ENCODE results near the gene CTXND1.

CTXND1 gene

GRCh38 chr15:80163897-80164296 lies 88.1 kb downstream of the CTXND1 start:
- WGBS, 2 experiments, result 90 to 96% methylated on average over 1 of the region's 1 CpG
- H3K4me1 ChIP-seq (ENCODE audit: control insufficient read depth, insufficient read depth, low read length), result no peaks in the 10 kb centered on the region
- no peaks in the 10 kb centered on the region for H3K36me3 ChIP-seq (ENCODE audit: control insufficient read depth, insufficient read depth, low read length)

DNA sequence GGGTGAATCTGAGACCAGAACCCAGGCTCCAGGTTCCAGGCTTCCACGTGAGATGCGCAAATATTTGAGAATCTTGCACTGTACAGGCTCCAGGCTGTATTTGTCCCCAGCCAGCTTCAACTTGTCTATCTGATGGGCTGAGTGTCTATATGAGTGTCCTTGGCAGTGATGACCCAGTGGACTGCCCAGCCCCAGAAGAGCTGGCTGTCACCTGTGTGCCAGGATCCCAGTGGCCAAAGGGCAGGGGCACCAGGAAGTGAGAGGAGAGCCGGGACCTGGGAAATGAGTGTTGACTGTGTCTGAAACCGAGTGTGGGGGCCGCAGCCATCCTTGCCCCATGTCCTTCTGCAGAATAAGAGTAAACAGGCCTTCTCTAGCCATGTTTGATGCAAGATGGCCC lies 88.8 kb downstream of the CTXND1 start:
- H3K9me3 ChIP-seq (ENCODE audit: control insufficient read depth, low read length), result no peaks in the 10 kb centered on the region
- H3K27me3 ChIP-seq (ENCODE audit: control insufficient read depth, insufficient read depth, low read length, poor library complexity, severe bottlenecking), result no peaks in the 10 kb centered on the region
- H3K4me1 ChIP-seq (ENCODE audit: control insufficient read depth, insufficient read depth, low read length), result no peaks in the 10 kb centered on the region
- no peak overlapping the region for H3K27ac ChIP-seq (ENCODE audit: insufficient read depth, low read depth, low read length, poor library complexity, severe bottlenecking)
- WGBS, 2 experiments, result 94 to 96% methylated on average over 5 of the region's 5 CpGs
- no peak overlapping the region for H3K4me3 ChIP-seq (ENCODE audit: insufficient read depth, low read depth, low read length)
- no peaks in the 10 kb centered on the region for H3K36me3 ChIP-seq (ENCODE audit: control insufficient read depth, insufficient read depth, low read length)

More at GRCh38 chr15:80163897-80164296, 88.1 kb downstream of the CTXND1 start:
- Histone ChIP-seq H3K9me3 (ENCODE audit: control insufficient read depth, low read length) (no peaks in the 10 kb centered on the region), H3K4me3 (ENCODE audit: insufficient read depth, low read depth, low read length) (no peak overlapping the region), H3K27me3 (ENCODE audit: control insufficient read depth, insufficient read depth, low read length, poor library complexity, severe bottlenecking) (no peaks in the 10 kb centered on the region), H3K27ac (ENCODE audit: insufficient read depth, low read depth, low read length, poor library complexity, severe bottlenecking) (no peak overlapping the region)

DNA sequence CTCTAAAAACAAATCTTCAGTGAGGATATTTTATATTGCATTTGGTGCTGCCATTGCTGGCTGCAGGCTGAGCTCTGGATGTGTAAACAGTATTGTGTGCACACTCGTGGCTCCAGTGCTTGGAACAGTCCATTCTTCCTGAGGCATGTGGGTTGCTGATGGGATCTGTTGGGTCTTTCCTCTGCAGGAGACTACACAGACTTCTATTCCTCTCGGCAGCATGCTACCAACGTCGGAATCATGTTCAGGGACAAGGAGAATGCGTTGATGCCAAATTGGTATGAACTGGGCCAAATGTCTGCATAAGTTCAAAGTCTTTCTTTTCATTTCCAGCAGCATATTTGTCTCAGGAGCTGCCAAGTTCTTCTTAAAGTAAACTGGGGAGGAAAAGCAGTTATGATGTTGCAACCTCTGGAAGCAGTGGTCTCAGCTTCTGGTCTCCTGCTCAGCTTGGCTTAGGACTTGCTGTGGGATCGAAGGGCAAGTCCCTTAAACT lies 89.9 kb downstream of the CTXND1 start:
- Histone ChIP-seq H3K36me3 (ENCODE audit: control insufficient read depth, insufficient read depth, low read length) (no peaks in the 10 kb centered on the region), H3K27ac (ENCODE audit: insufficient read depth, low read depth, low read length, poor library complexity, severe bottlenecking) (no peak overlapping the region), H3K9me3 (ENCODE audit: control insufficient read depth, low read length) (no peaks in the 10 kb centered on the region), H3K4me1 (ENCODE audit: control insufficient read depth, insufficient read depth, low read length) (no peaks in the 10 kb centered on the region), H3K27me3 (ENCODE audit: control insufficient read depth, insufficient read depth, low read length, poor library complexity, severe bottlenecking) (no peaks in the 10 kb centered on the region), H3K4me3 (ENCODE audit: insufficient read depth, low read depth, low read length) (no peak overlapping the region)
- 91 to 98% methylated on average over 6 of the region's 6 CpGs for WGBS, 2 experiments

- Histone ChIP-seq H3K36me3 (ENCODE audit: control insufficient read depth, insufficient read depth, low read length) (no peaks in the 10 kb centered on the region), H3K4me3 (ENCODE audit: insufficient read depth, low read depth, low read length) (no peak overlapping the region), H3K27ac (ENCODE audit: insufficient read depth, low read depth, low read length, poor library complexity, severe bottlenecking) (no peak overlapping the region), H3K9me3 (ENCODE audit: control insufficient read depth, low read length) (no peaks in the 10 kb centered on the region), H3K27me3 (ENCODE audit: control insufficient read depth, insufficient read depth, low read length, poor library complexity, severe bottlenecking) (no peaks in the 10 kb centered on the region), H3K4me1 (ENCODE audit: control insufficient read depth, insufficient read depth, low read length) (no peaks in the 10 kb centered on the region)
- WGBS, 2 experiments, result 90 to 95% methylated on average over 6 of the region's 6 CpGs
These were observed 90.5 kb downstream of the CTXND1 start for GRCh38 chr15:80161468-80162016.

DNA sequence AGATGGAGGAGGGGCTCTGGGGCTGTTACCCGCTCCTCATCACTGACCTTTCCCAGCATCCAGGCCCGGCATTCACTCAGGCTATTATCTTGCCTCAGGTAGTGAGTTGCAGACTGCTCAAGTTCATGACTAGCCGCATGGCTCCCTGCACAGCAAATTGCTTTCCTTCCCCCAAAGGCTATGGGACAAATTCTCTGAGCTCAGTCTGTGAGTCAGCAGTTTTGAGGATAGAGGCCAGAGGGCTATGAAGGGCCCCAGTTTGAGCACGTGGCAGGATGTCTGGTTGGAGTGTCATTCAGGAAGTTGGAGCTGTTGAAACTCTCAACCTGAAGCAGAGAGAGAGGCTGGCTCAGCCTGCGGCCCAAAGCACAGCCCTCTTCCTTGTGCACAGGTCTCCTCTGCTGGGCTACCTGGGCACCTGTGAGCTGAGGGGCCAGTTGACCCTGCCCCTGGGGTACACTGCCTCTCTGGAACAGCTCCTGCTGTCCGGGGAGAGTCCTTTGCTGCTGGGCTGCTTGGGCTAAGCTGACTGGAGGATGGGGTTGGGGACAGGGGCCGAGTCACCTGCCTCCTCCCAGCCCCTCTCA lies 91.3 kb downstream of the CTXND1 start:
- H3K9me3 ChIP-seq (ENCODE audit: control insufficient read depth, low read length), result no peaks in the 10 kb centered on the region
- H3K27ac ChIP-seq (ENCODE audit: insufficient read depth, low read depth, low read length, poor library complexity, severe bottlenecking), result no peak overlapping the region
- no peaks in the 10 kb centered on the region for H3K4me1 ChIP-seq (ENCODE audit: control insufficient read depth, insufficient read depth, low read length)
- H3K36me3 ChIP-seq (ENCODE audit: control insufficient read depth, insufficient read depth, low read length), result no peaks in the 10 kb centered on the region
- no peaks in the 10 kb centered on the region for H3K27me3 ChIP-seq (ENCODE audit: control insufficient read depth, insufficient read depth, low read length, poor library complexity, severe bottlenecking)
- H3K4me3 ChIP-seq (ENCODE audit: insufficient read depth, low read depth, low read length), result no peak overlapping the region
- 89 to 91% methylated on average over 6 to 7 of the region's 7 CpGs for WGBS, 2 experiments

DNA sequence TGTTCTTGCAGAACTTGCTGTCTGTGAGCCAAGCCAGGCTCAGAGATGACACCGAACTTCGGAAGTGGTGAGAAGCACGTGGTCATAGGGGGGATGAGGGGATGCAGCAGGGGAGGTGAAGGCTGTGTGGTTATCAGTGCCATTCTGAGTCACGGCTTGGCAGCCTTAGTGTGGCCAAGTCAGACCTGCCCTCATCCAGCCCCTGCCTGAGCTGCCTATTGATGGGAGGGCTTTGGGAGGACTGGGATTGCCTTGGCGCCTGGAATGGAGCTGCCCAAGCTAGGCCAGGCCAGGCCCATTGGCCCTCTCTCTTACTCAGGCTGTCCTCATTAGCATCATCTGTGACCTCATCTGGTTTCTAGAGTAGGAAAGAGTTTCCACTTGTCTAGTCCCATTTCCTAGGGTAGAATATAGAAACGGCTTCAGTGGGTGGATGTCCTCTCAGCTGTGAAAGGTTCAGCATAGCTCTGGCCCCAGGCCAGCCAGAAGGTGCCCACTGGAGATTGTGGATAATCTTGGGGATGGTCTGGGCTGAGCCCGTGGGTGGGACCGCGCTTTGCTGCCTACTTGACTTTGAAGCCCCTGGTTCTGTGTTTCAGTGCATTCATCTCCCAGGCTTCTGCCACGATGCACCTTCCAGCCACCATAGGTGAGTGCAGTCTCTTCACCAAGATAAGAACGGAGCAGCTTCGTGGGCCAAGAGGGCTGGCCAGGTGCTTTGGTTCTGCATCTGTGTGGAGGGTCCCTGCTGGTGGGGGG lies 92.0 kb downstream of the CTXND1 start:
- no peak overlapping the region for H3K27ac ChIP-seq (ENCODE audit: insufficient read depth, low read depth, low read length, poor library complexity, severe bottlenecking)
- H3K36me3 ChIP-seq (ENCODE audit: control insufficient read depth, insufficient read depth, low read length), result no peaks in the 10 kb centered on the region
- 95% methylated on average over 12 of the region's 12 CpGs for WGBS, 2 experiments

GRCh38 chr15:80159301-80159700 lies 92.7 kb downstream of the CTXND1 start:
- 89 to 96% methylated on average over 5 of the region's 5 CpGs for WGBS, 2 experiments
- H3K4me1 ChIP-seq (ENCODE audit: control insufficient read depth, insufficient read depth, low read length), result peaks cover 2% of the 10 kb centered on the region

More for the DNA sequence above, 92.0 kb downstream of the CTXND1 start:
- Histone ChIP-seq H3K9me3 (ENCODE audit: control insufficient read depth, low read length) (no peaks in the 10 kb centered on the region), H3K4me3 (ENCODE audit: insufficient read depth, low read depth, low read length) (no peak overlapping the region), H3K4me1 (ENCODE audit: control insufficient read depth, insufficient read depth, low read length) (no peaks in the 10 kb centered on the region), H3K27me3 (ENCODE audit: control insufficient read depth, insufficient read depth, low read length, poor library complexity, severe bottlenecking) (no peaks in the 10 kb centered on the region)

DNA sequence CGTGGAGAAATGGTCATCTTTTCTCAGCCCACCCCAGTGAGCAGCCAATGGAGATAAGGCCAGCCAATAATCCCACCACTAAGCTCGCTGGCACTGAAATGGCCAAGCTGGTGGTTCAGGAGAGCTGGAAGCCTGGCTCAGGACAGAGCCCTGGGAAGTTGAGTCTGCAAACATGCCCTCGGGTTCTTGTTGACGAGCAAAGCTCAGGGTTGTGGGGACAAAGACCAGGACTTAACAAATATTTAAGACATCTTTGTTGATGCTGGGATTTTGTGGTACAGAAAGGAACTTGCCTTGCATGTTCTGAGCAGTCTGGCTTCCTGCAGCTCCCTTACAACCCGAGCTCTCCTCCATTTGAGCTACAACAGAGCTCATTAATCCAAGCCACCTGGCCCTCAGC lies 94.8 kb downstream of the CTXND1 start:
- Histone ChIP-seq H3K4me1 (ENCODE audit: control insufficient read depth, insufficient read depth, low read length) (peaks cover 6% of the 10 kb centered on the region), H3K36me3 (ENCODE audit: control insufficient read depth, insufficient read depth, low read length) (no peaks in the 10 kb centered on the region), H3K4me3 (ENCODE audit: insufficient read depth, low read depth, low read length) (no peak overlapping the region), H3K9me3 (ENCODE audit: control insufficient read depth, low read length) (no peaks in the 10 kb centered on the region), H3K27me3 (ENCODE audit: control insufficient read depth, insufficient read depth, low read length, poor library complexity, severe bottlenecking) (peaks cover 6% of the 10 kb centered on the region), H3K27ac (ENCODE audit: insufficient read depth, low read depth, low read length, poor library complexity, severe bottlenecking) (no peak overlapping the region)
- 83 to 86% methylated on average over 5 of the region's 5 CpGs for WGBS, 2 experiments

More at GRCh38 chr15:80159301-80159700, 92.7 kb downstream of the CTXND1 start:
- Histone ChIP-seq H3K4me3 (ENCODE audit: insufficient read depth, low read depth, low read length) (no peak overlapping the region), H3K27ac (ENCODE audit: insufficient read depth, low read depth, low read length, poor library complexity, severe bottlenecking) (no peak overlapping the region), H3K27me3 (ENCODE audit: control insufficient read depth, insufficient read depth, low read length, poor library complexity, severe bottlenecking) (no peaks in the 10 kb centered on the region), H3K36me3 (ENCODE audit: control insufficient read depth, insufficient read depth, low read length) (no peaks in the 10 kb centered on the region), H3K9me3 (ENCODE audit: control insufficient read depth, low read length) (no peaks in the 10 kb centered on the region)

DNA sequence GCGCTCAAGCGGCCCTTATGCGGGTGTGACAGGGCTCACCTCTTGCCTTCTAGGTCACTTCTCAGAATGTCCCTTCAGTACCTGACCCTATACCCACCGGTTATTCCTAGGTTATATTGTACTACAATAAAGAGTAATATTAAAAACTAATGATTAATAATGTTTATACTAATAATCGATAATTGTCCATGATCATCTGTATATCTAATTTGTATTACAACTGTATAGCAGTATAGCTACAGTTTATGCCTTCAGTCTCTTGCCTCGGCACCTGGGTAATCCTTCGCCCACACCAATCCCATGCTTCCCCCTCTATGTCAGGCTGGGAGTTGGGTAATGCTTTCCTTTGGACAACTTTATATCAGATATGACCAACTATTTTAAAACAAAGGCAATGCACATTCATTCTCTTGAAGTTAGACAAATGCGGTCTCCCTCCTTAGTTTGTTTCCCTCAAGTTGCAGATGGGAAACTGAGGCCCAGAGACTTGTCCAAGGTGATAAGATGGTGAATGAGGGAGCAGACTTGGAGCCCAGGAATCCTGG lies 95.8 kb downstream of the CTXND1 start:
- H3K27me3 ChIP-seq (ENCODE audit: control insufficient read depth, insufficient read depth, low read length, poor library complexity, severe bottlenecking), result peaks cover 14% of the 10 kb centered on the region
- WGBS, 2 experiments, result 94 to 95% methylated on average over 6 to 7 of the region's 8 CpGs
- no peaks in the 10 kb centered on the region for H3K9me3 ChIP-seq (ENCODE audit: control insufficient read depth, low read length)
- H3K4me3 ChIP-seq (ENCODE audit: insufficient read depth, low read depth, low read length), result no peak overlapping the region
- H3K36me3 ChIP-seq (ENCODE audit: control insufficient read depth, insufficient read depth, low read length), result no peaks in the 10 kb centered on the region
- no peak overlapping the region for H3K27ac ChIP-seq (ENCODE audit: insufficient read depth, low read depth, low read length, poor library complexity, severe bottlenecking)
- H3K4me1 ChIP-seq (ENCODE audit: control insufficient read depth, insufficient read depth, low read length), result peaks cover 8% of the 10 kb centered on the region
